Ovary (tissue), 3 donors: ENCODE data around the gene CNDP2.

ENCODE experiments used
- CTCF ChIP-seq, 3 donors: fragments of 450-650 bp in 2 of 3; fragments of 200-600 bp in 1 of 3; IDR thresholded peaks; one replicate each; pipeline versions ENCODE4 v1.5.1 to v1.8.0; 2016 to 2022; ENCODE audit warnings: antibody characterized with exemption in 3 of 3, mild to moderate bottlenecking in 1 of 3
- EP300 ChIP-seq: sonication (generic); formaldehyde crosslinking; IDR thresholded peaks from one replicate; pipeline ENCODE4 v1.6.1; 2017; ENCODE audit warnings: antibody characterized with exemption
- donor health status: DM: no; HTN: no; CAD: no.

- TF ChIP-seq CTCF (IDR thresholded peaks at IDR 0.05), result no peak
- TF ChIP-seq EP300, result no peak
Observed at GRCh38 chr18:74518456-74519295, 22.5 kb downstream of the CNDP2 start.
